Type B pancreatic cell (in vitro differentiated cells): ENCODE results near the gene TSC22D4. TPM values are rescaled to one million over a fixed set of nuclear protein-coding genes. Genes with fewer than 3 reads are reported as not detected.
"Not testable (repeated sequence)": the region's sequence is repeated elsewhere in the genome, so short reads cannot be mapped to it uniquely, and the experiment has no call there.

ENCODE experiments used
- DNase-seq: peaks from one replicate; pipeline ENCODE4 v3.0.0; 2021; ENCODE audit warnings: mixed read lengths; ENCODE audit not compliant: unreplicated experiment; ENCODE audit errors: extremely low spot score
- H3K27ac Mint-ChIP-seq: 2 replicates; pipeline ENCODE4 v1.8.0; 2021; ENCODE audit warnings: mild to moderate bottlenecking, mixed read lengths
- H3K27me3 Mint-ChIP-seq: 2 replicates; pipeline ENCODE4 v1.8.0; 2021; ENCODE audit warnings: mixed read lengths
- H3K36me3 Mint-ChIP-seq: 2 replicates; pipeline ENCODE4 v1.8.0; 2021; ENCODE audit warnings: mixed read lengths
- H3K4me1 Mint-ChIP-seq: one replicate; pipeline ENCODE4 v1.8.0; 2021; ENCODE audit warnings: mixed read lengths; ENCODE audit not compliant: unreplicated experiment
- H3K4me3 Mint-ChIP-seq: 2 replicates; pipeline ENCODE4 v1.8.0; 2021; ENCODE audit warnings: mild to moderate bottlenecking, mixed read lengths
- H3K9me3 Mint-ChIP-seq: 2 replicates; pipeline ENCODE4 v1.8.0; 2021; ENCODE audit warnings: mixed read lengths
- CTCF ChIP-seq: fragments of 200-600 bp; sonication (generic); conservative IDR thresholded peaks from 2 replicates; pipeline ENCODE4 v1.5.0; 2021; ENCODE audit warnings: antibody characterized with exemption, mild to moderate bottlenecking
- total RNA-seq: library from RNA; stranded (reverse); gene quantifications from 2 replicates; pipeline ENCODE4 v1.2.1, GENCODE V29; 2021; ENCODE audit warnings: low replicate concordance

TSC22D4 gene
- total RNA-seq, 1 donor from 2014 or later, result 45.3 TPM

- no peaks in the 10 kb centered on the region for H3K27me3 Mint-ChIP-seq
- H3K4me1 Mint-ChIP-seq, result no peaks in the 10 kb centered on the region
- H3K36me3 Mint-ChIP-seq, result no peaks in the 10 kb centered on the region
- no peaks in the 10 kb centered on the region for H3K9me3 Mint-ChIP-seq
- TF ChIP-seq CTCF, result no peak
- no peak overlapping the region for H3K4me3 Mint-ChIP-seq
- no peak overlapping the region for H3K27ac Mint-ChIP-seq
- DNase-seq, result no peak
Measured at GRCh38 chr7:100509231-100509630, 30.2 kb upstream of the TSC22D4 start.

GRCh38 chr7:100506356-100506923, 27.4 kb upstream of the TSC22D4 start:
- H3K9me3 Mint-ChIP-seq, result no peaks in the 10 kb centered on the region
- no peak for TF ChIP-seq CTCF
- no peaks in the 10 kb centered on the region for H3K27me3 Mint-ChIP-seq
- DNase-seq, result no peak
- peaks cover 5% of the 10 kb centered on the region for H3K4me1 Mint-ChIP-seq
- H3K4me3 Mint-ChIP-seq, result no peak overlapping the region
- H3K27ac Mint-ChIP-seq, result no peak overlapping the region
- no peaks in the 10 kb centered on the region for H3K36me3 Mint-ChIP-seq

- H3K4me1 Mint-ChIP-seq, result peaks cover 5% of the 10 kb centered on the region
Measured at GRCh38 chr7:100504887-100505611, 26.0 kb upstream of the TSC22D4 start.

GRCh38 chr7:100504031-100504430, 25.0 kb upstream of the TSC22D4 start:
- not testable (repeated sequence) for H3K27me3 Mint-ChIP-seq, H3K36me3 Mint-ChIP-seq, H3K9me3 Mint-ChIP-seq, H3K4me1 Mint-ChIP-seq, DNase-seq, H3K4me3 Mint-ChIP-seq
- peak overlapping the region; percentile 36 for H3K27ac Mint-ChIP-seq

More at GRCh38 chr7:100504887-100505611, 26.0 kb upstream of the TSC22D4 start:
- no peaks in the 10 kb centered on the region for H3K9me3 Mint-ChIP-seq
- no peak for DNase-seq
- no peak for TF ChIP-seq CTCF
- no peak overlapping the region for H3K27ac Mint-ChIP-seq
- H3K36me3 Mint-ChIP-seq, result no peaks in the 10 kb centered on the region
- no peaks in the 10 kb centered on the region for H3K27me3 Mint-ChIP-seq
- no peak overlapping the region for H3K4me3 Mint-ChIP-seq

GRCh38 chr7:100500743-100501142, 21.7 kb upstream of the TSC22D4 start:
- not testable (repeated sequence) for H3K4me3 Mint-ChIP-seq, H3K36me3 Mint-ChIP-seq, H3K27ac Mint-ChIP-seq, H3K4me1 Mint-ChIP-seq, DNase-seq, H3K9me3 Mint-ChIP-seq, H3K27me3 Mint-ChIP-seq

GRCh38 chr7:100496509-100496908, 17.5 kb upstream of the TSC22D4 start:
- Mint-ChIP-seq H3K9me3 (no peaks in the 10 kb centered on the region), H3K27ac (no peak overlapping the region), H3K4me1 (peaks cover 3% of the 10 kb centered on the region), H3K4me3 (no peak overlapping the region), H3K27me3 (no peaks in the 10 kb centered on the region), H3K36me3 (no peaks in the 10 kb centered on the region)
- no peak for TF ChIP-seq CTCF
- DNase-seq, result no peak
